Lung microvascular endothelial cell (primary cell): ENCODE measurements around the gene SP6. TPM values are rescaled to one million over a fixed set of nuclear protein-coding genes. Genes with fewer than 3 reads are reported as not detected.
A peak's percentile ranks its signal among the peaks of the same experiment; 100 is the strongest.

Experiments
- DNase-seq, 2 donors: peaks; one replicate each; pipeline versions ENCODE4 v3.0.0 to v3.0.0-alpha.2; 2010; ENCODE audit warnings: low read depth in 2 of 2
- total RNA-seq: library from RNA; depleted of rRNA; stranded (reverse); fragments of >200 nt; gene quantifications from 2 replicates; pipeline ENCODE4 v1.2.1, GENCODE V29; 2014

SP6 gene
- total RNA-seq, 1 donor from 2014 or later = 3.0 TPM

DNA sequence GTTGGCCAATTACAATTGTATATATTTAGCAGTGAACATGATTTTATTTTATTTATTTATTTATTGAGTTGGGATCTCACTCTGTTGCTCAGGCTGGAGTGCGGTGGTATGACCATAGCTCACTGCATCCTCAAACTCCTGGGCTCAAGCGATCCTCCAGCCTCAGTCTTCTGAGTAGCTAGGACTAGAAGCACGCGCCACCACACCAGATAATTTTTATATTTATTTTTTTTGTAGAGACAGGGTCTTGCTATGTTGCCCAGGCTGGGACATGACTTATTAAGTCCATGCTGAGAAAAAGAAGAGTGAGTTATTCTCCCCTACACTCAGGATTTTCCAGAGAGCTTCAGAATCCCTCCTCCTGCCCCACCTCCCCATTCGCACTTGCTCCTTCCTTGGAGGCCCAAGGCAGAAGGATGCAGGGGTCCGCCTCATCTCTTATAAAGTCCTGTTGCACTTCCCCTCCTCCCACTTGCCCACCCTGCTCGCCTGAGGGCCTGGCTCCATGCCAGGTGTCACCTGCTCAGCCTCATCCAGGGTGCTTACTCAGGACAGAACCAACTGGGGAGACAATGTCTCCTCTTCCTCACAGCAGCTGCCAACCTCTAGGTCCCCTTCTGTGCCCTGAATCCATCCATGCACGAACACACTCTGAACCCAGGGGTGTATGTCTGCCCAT lies 29.0 kb upstream of the SP6 start:
- no peak for DNase-seq

DNA sequence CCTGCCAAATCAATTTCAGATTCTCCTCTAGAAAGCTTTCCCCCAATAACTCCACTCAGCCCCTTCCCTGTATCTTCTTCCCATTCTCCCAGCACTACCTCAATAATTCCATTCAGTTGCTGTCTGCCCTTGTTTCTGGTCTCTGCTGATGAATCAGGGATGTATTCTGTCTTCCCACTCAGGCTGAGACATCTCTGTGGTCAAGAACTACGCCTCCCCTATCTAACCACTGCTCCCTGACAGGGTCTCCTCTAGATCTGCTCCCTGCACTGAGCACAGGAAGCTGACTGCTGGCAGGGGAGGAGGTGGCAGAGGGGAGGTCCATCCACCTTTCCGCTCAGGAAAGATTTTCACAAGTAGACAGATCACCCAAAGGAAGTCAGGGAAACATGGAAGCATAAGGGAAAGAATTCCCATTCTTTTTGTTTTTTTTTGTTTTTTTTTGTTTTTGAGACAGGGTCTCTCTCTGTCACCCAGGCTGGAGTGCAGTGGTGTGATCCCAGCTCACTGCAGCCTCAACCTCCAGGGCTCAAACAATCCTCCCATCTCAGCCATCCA lies 28.1 kb upstream of the SP6 start:
- no peak for DNase-seq

DNA sequence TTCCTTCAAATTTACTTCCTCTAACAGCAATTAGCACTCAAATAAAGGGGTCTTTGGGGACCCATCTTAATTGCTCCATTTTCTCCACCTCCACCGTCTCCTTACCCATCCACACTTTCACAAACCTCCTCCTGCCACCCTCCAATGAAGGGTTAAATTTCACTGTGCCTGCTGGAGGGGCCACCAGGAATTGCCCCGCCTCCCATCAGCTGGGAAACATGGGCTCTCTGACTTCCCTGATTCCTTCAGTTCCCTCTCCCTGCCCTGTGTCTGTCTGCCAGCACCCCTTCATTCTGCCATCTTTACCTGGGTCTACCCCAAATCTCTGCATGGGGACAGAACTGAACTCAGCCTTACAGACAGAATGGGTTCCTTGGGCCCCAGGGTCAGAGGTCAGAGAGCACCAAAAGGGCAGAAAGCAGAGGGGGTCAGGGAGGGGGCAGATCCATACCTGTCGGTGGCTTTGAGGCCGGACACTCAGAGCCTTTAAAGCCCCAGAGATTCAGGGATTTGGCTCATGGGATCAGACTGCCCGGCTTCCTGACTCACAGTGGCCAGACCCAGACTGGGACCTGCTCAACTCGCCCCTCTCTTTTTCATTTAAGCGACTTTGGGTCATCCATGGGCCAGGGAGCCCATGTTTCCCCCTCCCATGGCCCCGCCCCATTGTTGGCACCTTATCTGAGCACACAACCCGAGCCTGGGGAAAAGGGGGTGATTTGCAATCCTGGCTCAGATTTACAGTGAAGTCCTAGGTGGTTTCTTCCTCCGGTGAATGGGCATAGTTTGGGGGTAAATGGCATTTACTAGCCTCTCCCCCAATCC lies 27.5 kb upstream of the SP6 start:
- no peak for DNase-seq

DNA sequence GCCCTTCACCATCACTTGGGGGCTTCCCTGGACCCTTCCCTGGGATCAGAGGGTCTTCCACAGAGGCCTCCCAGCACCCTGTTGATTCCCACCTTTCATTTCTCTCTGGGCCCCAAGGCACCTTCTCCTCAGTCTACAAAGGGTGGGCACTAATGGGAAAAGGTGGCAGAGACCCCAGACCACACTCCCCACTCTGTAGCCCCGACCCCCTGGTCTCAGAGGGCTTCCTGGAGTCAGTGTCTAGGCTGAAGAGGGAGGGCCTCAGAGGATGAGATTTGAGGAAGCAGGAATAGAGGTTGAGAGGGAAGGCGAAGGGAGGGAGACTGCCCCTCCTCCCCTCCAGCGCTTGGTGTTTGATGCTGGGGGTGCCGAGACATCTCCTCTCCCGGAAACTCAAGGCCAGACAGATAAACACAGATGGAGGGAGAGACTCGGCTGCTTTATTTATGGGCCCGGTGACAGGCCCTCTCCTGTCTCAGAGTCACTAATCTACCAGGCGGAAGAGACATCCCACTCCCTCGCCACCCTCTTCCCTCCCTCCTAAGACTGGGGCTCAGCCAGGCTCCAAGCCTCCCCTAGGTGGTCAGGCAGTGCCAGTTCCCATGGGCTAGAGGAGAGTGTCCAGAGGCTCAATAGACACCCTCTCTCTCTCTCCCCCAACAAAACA lies 26.5 kb upstream of the SP6 start:
- no peak for DNase-seq

DNA sequence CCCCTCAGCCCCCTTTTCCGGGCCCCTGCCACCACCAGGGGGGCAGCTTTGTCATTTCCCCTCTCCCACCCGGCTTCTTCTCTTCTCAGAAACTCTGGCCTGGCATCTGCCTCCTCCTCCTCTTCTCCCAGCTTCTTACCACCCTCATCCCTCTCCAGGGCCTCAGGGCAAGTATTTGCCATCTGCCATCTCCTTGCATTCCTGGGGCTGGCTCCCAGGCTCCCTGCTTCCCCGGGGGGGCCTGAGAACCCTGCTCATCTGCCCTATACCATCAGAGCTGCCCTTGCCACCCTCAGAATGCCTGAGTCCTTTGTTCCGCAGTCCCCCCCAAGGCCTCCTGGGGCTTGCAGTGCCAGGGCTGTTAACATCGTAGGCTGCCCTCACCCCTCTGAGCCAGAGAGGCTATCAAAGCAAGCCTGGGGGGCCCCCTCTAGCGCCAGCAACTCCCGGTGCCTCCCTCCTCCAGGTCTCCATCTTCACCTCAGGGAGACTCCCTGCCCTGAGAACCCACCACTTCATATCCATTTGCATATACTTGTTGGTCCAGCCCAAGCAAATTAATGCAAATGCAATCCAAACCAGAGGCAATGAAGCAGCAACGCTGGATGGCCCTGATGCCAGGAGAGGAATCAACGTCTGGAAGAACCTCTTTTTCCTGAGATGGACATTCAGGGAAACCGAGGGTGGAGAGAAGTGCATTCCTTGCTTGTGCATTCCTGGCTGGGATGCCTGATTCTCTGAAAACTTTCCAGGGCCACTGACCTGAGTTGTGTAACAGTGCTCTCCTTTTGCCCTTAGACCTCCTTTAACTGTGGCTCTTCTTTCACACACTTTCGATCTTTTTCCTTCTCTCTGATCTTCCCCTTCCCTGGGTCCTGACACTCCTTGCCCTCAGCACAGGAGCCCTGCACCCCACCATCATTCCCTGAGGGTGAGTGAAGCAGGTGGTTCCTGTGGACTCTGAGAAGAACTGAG lies 24.3 kb upstream of the SP6 start:
- DNase-seq = no peak

DNA sequence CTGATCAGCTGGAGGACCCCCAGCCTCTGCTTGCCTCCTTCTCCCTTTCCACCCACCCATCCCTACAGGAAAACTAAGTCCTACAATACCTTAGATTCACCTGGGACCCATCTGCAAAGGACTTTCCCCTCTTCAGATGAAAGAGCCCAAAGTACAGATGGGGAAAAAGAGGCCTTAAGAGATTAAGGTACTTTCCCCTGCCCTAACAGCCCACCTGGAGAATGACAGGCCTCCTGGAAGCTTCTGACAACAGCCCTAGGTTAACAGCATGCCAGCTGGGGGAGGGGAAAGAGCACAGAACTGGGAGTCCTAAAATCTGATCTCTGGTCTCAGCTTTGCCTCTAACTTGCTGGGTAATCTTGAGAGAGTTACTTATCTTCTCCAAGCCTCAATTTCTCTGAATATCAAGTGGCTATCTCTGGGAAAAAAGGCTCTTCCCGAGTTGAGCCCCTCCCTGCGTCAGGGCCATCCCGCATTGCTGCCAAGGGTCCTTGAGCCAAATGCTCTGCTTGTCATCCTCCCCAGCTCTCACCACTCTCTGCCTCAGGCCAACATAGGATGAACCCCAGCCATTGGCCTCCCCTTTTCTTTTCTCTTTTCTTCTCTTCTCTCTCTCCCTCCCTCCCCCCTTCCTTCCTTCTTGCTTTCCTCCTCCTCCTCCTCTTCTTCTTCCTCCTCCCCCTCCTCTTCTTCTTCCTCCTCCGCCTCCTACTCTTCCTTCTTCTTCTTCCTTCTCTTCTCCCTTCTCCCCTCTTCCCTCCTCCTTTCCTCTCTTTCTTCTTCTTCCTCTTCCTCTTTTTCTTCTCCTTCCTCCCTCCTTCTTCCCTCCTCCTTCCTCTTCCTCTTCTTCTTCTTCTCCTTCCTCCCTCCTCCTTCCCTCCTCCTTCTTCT lies 22.5 kb upstream of the SP6 start:
- no peak for DNase-seq

DNA sequence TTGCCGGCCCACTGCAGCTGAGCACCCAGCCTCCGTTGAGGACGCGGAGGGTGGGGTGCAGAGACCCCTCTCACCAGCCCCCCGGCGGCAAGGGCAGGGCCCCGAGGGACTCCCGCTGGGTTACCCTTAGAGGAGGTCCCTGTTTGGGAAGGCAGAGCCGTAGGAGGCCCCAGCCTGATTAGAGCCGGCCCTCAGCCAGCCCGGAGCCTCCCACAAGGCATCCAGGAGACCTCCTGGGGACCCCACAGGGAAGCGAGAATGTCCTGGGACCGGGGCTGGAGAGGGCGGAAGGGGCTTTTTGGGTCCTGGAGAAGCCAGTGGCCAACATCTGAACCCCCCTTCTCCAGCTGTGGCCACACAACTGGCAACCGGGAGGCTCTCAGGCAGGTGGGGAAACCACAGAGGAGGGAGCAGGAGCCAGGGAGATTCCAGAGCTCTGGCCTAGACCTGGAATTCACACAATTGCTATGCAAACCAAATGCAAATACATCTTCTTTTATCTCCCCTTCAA lies 21.7 kb upstream of the SP6 start:
- DNase-seq = no peak

DNA sequence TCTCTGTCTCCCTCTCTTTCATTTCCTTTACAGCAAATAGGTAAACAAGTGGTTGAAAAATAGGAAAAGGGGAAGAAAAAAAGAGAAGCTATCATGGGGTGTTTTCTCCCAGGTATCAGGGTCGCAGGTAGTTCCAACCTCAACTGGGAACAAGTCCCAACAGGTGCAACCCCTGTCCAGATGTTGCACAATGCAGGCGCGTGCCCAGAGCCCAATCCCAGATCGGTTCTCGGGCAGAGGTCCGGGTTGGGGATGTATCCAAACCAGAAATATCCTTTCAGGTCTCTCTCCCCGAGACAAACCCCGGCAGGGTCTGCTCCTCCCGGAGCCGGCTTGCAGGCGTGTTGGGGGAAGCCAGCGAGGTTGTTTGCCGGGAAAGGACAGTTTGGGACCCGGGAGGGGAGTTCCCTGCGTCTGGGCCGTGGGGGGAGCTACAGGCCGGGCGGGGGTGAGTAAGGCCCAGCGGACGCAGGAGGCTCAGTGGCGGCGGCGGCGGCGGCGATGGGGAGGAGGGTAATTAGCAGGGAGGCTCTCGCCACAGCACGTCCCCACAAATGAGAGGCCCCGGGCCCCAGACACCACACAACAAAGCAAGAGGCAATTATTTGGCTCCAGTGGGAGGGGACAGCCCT lies 21.2 kb upstream of the SP6 start:
- no peak for DNase-seq

DNA sequence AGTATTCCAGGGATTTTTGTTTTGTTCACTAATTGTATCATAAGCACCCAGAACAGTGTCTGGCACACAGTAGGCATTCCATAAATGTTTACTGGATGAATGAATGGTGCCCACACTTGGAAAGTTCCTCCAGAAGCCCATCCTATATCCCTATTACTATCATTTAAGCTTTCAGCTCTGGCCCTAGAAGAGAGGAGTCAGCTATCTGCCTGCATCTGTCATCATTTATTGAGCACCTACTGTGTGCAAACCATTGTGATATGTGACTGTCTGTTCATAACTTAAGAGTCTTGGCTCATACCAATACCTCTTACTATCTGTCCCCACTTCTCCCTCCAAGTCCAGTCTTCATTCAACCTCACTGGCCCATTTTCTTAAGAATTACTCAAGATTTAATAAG lies 20.1 kb upstream of the SP6 start:
- no peak for DNase-seq

DNA sequence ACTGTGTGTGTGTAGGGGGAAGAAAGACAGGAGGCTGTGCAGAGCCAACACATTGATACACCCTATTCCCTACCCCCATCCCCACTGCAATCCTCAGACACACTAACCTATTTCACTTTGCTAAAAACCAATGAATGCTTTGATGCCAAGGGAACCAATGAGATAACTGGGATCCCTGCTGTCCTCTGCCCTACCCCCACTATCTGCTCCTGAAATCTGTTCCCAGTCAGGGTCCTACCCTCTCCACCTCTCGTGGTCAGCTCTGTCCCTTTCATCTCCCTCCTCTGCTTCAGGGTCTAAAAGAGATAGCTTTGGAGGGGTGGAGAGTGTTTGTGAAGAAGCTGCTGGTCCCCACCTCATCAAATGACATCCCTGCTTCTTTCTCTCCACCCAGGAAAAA lies 19.1 kb upstream of the SP6 start:
- DNase-seq = no peak

DNA sequence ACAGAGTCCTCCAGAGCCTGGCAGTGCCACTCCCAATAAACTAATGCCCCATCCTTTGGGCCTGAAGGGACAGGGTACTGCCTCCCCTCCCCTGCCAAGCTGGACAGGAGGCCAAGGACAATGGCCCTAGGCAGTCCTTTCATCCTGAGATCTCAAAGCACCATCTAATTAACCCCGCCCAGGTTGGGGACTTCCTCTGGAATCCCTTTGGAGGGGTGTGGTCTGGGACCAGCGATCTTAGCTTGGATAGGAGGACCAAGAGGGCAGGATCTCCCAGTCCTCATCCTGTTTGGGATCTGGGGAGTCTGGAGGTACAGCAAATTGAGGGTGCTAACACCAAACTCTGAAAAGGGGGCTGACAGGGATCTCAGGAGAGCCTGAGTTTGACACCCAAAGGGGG lies 18.2 kb upstream of the SP6 start:
- DNase-seq = no peak

DNA sequence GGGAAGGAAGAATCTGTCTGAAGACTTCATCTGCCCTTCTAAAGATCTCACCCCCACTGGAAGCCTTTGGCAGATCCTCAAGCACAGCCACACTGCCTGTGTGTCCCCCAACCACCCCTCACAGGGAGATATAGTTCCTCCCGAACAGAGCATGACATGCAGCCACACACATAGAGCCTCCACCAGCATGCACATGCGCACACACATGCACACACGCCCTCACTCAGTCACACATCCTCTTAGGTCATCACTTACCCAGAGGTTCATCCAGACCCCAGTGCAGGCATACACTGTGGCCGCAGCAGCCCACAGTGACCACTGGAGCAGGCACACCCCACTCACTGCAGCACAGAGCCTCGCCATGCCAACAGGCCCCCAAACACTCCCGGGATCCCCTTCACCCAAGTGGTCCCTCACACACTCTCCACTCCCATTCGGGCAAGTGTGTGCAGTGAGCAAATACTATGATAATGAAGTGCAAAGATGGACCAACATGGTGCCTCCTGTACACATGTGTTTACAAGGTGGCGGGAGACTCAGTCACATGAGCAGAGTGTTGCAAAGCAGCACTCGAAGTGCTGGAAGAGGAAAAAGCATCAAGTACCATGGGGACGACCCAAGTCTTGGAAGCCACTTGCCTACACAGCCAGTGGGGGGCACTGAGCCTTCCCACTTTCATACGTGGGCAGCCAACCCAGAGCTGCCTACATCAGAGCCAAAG lies 17.0 kb upstream of the SP6 start:
- no peak for DNase-seq

DNA sequence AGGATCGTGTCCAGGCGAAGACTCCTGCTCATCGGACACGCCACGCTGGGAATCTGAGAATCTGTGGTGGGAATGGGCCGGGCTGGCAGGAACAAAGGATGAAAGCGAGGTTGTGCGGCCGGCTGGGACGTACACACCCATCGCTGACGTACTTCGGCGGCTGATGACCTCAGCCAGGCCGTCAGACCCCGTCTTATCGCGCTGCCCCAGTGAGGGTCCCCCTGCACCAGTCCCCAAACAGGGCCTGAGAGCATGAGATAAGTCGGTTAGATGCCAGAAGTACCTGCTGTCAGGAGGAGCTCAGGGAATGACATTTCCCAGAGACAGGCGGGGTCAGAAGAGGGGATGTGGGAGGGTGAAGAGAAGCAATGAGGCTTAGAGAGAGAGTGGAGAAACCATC lies 16.0 kb upstream of the SP6 start:
- DNase-seq = no peak

DNA sequence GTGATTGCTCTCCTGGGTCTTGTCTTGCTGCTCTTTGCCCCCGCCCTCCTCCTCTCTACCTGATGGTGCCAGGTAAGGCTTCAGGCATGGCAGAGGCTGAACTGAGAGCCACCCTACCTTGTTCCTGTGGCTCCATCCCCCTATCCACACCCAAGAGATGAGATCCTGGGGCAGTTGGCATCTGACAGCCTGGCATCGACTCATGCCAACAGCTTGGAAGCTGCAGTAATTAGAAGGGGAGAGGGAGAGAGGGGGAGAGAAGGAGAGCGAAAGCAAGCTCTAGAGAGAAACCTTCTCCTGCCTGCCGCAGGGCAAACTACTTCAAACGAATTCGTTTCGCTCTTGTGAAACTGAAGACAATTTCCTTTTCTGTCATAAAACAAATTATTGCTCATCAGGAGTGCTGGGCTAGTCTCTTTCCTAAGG lies 13.8 kb upstream of the SP6 start:
- no peak for DNase-seq

DNA sequence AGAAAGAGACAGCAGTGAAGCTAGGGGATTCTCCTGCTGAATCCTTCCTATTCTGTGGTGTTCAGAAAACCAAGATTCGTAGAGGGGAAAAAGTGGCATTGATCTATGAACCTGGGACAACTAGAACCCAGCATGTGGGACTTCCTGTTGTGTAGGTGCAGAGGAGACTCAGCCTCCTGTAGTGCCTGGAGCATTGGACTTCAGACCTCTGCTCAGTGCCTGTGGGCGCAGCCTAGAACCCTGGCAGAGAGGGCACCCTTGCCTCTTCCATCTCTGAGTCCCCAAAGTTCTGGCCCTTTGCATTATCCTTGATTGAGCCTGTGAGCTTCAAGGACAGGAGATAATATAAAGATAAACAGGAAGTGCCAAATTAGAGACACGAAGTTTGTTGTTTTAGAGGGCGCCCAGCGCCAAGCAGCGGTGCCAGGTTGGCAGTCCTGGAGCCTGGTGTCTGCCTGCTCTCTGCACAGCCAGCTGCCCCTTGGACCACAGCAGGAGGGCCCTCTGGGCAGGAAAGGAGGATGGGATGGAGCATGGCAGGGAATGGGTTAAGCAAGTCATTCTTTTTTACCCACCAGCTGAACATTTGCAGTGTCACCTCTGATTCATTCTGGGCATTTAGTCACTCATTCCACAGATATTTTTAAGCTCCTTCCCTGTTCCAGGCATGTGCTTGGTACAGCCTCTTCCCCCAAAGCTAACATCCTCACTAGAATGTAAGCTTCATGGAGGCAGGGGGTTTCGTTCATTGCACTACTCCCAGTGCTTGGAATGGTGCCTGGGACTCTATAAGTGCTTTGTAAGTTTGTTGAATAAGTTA lies 11.9 kb upstream of the SP6 start:
- DNase-seq = peak in 1 of 2 donors; percentile 51

DNA sequence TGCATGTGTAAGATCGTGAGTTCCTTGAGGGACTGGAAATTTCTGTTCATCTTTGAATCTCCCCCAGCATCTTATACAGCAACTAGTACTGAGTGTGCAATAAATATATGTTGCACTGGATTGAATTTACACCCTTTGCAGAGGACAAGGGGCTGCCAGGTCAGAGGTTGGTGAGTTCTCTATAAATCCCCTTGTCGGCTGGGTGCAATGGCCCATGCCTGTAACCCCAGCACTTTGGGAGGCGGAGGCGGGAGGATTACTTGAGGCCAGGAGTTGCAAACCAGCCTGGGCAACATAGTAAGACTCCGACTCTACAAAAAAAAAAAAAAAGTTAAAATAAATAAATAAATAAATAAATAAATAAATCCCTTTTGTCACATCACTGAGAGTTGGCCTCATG lies 9.4 kb upstream of the SP6 start:
- no peak for DNase-seq

DNA sequence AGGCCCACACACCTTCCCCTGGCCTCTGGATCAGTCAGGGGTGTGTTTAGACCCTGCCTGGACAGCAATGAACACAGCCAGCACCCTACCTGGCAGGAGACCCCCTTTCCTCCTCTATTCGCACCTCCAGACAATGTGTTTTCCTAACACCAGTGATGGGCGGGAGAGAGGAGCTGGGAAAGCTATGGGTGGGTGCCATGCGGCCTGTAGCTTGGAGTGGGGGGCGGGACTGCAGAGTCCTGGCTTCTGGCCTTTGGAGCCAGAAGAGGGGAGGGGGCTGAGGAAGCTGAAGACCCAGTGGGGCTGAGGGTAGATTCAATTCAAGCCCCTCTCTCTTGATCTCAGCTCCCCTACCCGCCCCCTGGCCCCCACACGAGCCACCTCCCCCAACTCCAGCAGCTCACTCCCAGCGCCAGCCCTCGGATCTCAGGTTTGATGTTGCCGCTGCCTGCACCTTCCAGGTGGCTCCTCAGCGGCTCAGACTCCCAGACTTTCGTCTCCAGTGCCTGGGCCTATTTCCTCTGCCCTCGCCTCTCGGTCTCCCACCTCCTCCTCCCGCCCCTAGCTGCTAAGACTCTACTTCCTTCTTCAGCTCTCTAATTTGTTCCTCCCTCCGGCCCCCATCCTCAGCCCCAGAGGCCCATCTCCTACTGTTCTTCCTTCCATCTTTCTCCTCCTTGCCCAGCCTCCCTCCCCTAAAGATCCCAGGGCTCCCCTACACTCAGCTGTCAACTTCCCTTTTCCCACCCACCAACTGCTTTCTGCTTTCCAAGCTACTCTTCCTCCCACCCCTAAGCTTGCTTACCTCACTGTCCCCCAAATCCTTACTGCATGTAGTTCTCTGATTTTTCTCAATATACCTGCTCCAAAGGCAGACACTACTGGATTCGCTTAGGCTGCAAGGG lies 6.8 kb upstream of the SP6 start:
- DNase-seq = no peak
